Upper lobe of right lung (tissue), 1 donor: ENCODE measurements around the gene KLK11. TPM values are rescaled to one million over a fixed set of nuclear protein-coding genes. Genes with fewer than 3 reads are reported as not detected.

Experiments used
- ATAC-seq: fragments of 200-7000 bp; cut with Tn5 transposase; one replicate; pipeline ENCODE4 v1.9.1; 2020; ENCODE audit warnings: mild to moderate bottlenecking, moderate library complexity
- DNase-seq: peaks from one replicate; pipeline ENCODE4 v3.0.0-alpha.2; 2020
- H3K27ac ChIP-seq: fragments of 200-600 bp; one replicate; pipeline ENCODE4 v1.8.0; 2022
- H3K27me3 ChIP-seq: fragments of 200-600 bp; one replicate; pipeline ENCODE4 v1.8.0; 2022; ENCODE audit warnings: mild to moderate bottlenecking
- H3K36me3 ChIP-seq: fragments of 200-600 bp; one replicate; pipeline ENCODE4 v1.8.0; 2022
- H3K4me1 ChIP-seq: fragments of 200-600 bp; one replicate; pipeline ENCODE4 v1.8.0; 2022
- H3K4me3 ChIP-seq: fragments of 200-600 bp; one replicate; pipeline ENCODE4 v1.8.0; 2022; ENCODE audit warnings: mild to moderate bottlenecking
- H3K9me3 ChIP-seq: fragments of 200-600 bp; one replicate; pipeline ENCODE4 v1.8.0; 2022
- CTCF ChIP-seq: fragments of 200-600 bp; IDR thresholded peaks from one replicate; pipeline ENCODE4 v1.8.0; 2022; ENCODE audit warnings: antibody characterized with exemption
- intact Hi-C: fragments of 100-400 bp; cut with DNase I; formaldehyde crosslinking; loops from one replicate; pipeline ENCODE4 v1.11.0; 2022
- total RNA-seq: library from RNA; stranded (reverse); fragmentation: NEBNext Ultra II Directional; extraction: Animal tissue kit (Norgen Biotek cat#: 25700); gene quantifications from one replicate; pipeline ENCODE4 v1.2.1, GENCODE V29; 2021
- donor health status: DM: no; HTN: yes; CAD: no; lungs with severe emphysema.

Gene KLK11
- total RNA-seq, 1 donor from 2014 or later: 10.8 TPM

DNA sequence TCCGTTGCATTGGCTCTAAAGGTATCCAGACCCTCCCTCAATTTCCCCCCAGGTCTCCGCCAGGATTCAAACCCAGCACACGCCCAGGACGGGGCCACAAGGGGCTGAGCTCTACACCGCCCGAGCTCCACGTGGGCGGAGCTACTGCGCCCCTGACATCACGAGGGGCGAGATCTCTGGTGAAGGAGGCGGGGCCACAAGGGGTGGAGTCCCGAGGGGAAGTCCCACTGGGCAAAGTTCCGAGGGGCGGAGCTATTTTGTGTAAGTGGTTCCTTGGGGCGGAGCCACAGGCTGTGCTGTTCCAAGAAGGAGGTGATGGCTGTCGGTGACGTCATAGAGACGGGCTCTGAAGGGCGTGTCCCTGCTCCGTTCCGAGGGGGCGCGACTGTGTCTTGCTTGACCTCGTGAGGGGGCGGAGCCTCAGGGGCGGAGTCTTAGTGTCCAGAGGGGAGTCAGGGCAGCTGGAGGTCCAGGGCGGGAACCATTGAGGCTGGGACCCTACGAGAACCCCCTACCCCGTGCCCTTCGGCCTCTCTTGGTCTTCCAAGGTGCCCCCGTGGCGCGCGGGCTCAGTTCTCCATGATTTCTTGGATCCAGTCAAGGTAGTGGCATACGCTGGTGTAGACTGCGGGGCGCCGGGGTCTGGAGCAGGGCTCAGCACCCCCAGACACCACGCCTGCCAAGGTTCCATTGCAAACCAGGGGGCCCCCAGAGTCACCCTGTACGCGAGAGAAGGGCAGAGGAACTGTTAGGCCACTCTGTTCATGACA is 23.7 kb downstream of the KLK11 start:
- H3K9me3 ChIP-seq: no peaks in the 10 kb centered on the region
- no peaks in the 10 kb centered on the region for H3K36me3 ChIP-seq
- DNase-seq (no peak), ATAC-seq (peak; percentile 6)
- H3K27ac ChIP-seq: no peak overlapping the region
- intact Hi-C loops: no loop called here
- no peak overlapping the region for H3K4me3 ChIP-seq
- H3K27me3 ChIP-seq: peaks cover 39% of the 10 kb centered on the region
- TF ChIP-seq CTCF: no peak
- no peaks in the 10 kb centered on the region for H3K4me1 ChIP-seq

- Histone ChIP-seq H3K36me3 (no peaks in the 10 kb centered on the region), H3K27ac (no peak overlapping the region), H3K9me3 (no peaks in the 10 kb centered on the region), H3K27me3 (peaks cover 39% of the 10 kb centered on the region), H3K4me3 (no peak overlapping the region), H3K4me1 (no peaks in the 10 kb centered on the region)
- no peak for TF ChIP-seq CTCF
- ATAC-seq: no peak
- intact Hi-C loops: no loop called here
- DNase-seq: no peak
These were observed 24.3 kb downstream of the KLK11 start for GRCh38 chr19:51002089-51002532.

DNA sequence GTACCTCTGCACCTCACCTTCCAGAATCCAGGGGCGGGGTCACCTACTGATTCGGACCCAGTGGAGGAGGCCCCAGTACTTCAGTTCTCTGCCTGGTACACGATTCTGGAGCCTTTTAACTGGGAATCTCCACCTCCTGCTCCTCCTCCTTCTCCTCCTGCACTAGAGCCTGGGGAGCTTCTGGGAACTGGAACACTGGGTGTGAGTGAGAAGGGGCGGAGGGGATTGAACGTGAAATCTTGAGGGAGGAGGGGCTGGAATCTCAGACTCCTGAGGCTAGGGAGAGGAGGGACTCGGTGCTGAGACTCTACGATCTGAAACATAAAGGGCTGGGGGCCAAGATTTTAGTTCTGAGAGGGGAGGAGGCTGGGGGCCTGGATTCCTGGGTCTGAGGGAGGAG is 24.9 kb downstream of the KLK11 start, which contains the start of gene KLK8:
Gene KLK8, minus strand, starts transcription at position 90 of the 400 bp plus-strand sequence. CDS start 437 bp downstream, outside the sequence.
- no peak for ATAC-seq
- Histone ChIP-seq H3K27me3 (peaks cover 39% of the 10 kb centered on the region), H3K9me3 (no peaks in the 10 kb centered on the region), H3K4me3 (no peak within 1 kb of the TSS), H3K4me1 (no peaks in the 10 kb centered on the region), H3K36me3 (no peaks in the 10 kb centered on the region), H3K27ac (no peak within 1 kb of the TSS)
- no peak for TF ChIP-seq CTCF
- DNase-seq: no peak
- intact Hi-C loops: no loop called here

DNA sequence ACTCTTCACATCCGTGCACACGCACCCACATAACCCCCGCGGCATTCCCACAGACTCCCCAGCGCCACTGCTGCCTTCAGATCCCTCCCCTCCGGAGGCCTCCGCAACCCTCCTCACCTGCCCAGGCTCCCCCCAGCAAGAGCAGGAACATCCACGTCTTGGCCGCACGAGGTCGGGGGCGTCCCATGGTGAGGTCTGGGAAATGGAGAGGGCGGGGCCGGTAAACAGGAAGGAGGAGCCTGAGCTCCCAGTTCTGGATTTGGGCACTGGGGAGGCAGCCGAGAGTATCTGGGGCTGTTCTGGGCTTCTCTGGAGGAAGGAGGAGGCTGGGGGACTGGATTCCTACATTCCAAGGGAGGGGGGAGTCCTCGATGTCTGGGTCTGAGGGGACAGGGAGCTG is 25.4 kb downstream of the KLK11 start:
- no peak for DNase-seq
- Histone ChIP-seq H3K4me1 (no peaks in the 10 kb centered on the region), H3K4me3 (no peak overlapping the region), H3K27ac (no peak overlapping the region), H3K36me3 (no peaks in the 10 kb centered on the region), H3K27me3 (peaks cover 35% of the 10 kb centered on the region), H3K9me3 (no peaks in the 10 kb centered on the region)
- ATAC-seq: peak; percentile 6
- no peak for TF ChIP-seq CTCF
- intact Hi-C loops: no loop called here

DNA sequence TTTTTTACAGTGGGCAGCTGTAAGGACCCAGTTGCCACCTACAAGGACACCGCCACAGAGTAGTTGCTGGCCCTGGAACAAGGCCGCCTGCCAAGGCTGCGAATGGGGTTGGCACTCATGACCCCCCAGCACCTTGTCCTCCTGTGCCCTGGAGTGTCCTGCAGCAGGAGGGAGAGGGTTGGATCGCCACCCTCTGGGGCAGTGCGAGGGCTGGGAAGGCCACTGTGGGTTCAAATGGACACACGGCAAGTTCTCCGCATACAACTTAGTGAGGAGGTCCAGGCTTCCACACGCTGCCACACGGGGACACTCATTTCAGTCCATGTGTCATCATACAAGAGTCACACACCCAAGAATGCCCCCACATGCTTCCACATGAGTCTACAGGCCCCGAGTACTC is 26.0 kb downstream of the KLK11 start:
- TF ChIP-seq CTCF: no peak
- DNase-seq (no peak), ATAC-seq (no peak)
- Histone ChIP-seq H3K27ac (no peak overlapping the region), H3K9me3 (no peaks in the 10 kb centered on the region), H3K36me3 (no peaks in the 10 kb centered on the region), H3K27me3 (peaks cover 32% of the 10 kb centered on the region), H3K4me1 (no peaks in the 10 kb centered on the region), H3K4me3 (no peak overlapping the region)
- intact Hi-C loops: no loop called here
